GM18907 (cell line): ENCODE data around the gene PMS1.
"Not testable (repeated sequence)": the region's sequence is repeated elsewhere in the genome, so short reads cannot be mapped to it uniquely, and the experiment has no call there.

Source experiments
- ATAC-seq: cut with Tn5 transposase; IDR thresholded peaks from one replicate; pipeline ENCODE4 v1.9.1; 2021; ENCODE audit warnings: mild to moderate bottlenecking, moderate library complexity; ENCODE audit not compliant: unreplicated experiment

PMS1 gene

DNA sequence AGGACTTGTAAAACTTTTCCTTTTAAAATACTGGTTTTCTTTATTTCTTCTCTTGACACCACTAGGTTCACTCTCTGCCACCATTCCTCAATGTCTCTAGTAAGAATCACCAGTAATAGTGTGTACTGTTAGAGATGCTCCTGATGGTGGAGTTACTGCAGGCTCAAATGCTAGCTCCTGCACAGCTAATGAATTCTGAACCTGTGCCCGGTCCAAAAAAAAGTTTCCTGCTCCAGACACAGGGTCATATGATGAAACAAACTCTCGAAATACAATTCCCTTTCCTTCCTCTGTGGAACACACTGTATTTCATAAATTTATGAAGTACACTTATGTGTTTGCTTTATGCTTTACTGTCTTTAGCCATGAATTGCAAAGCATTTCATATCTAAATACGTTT is 19.2 kb downstream of the PMS1 start:
- ATAC-seq: no peak

- ATAC-seq: no peak
Observed at GRCh38 chr2:189818249-189819038, 34.2 kb downstream of the PMS1 start.

- no peak for ATAC-seq
Observed at GRCh38 chr2:189819297-189819704, 35.1 kb downstream of the PMS1 start.

- no peak for ATAC-seq
Observed at GRCh38 chr2:189821953-189822748, 37.9 kb downstream of the PMS1 start.

DNA sequence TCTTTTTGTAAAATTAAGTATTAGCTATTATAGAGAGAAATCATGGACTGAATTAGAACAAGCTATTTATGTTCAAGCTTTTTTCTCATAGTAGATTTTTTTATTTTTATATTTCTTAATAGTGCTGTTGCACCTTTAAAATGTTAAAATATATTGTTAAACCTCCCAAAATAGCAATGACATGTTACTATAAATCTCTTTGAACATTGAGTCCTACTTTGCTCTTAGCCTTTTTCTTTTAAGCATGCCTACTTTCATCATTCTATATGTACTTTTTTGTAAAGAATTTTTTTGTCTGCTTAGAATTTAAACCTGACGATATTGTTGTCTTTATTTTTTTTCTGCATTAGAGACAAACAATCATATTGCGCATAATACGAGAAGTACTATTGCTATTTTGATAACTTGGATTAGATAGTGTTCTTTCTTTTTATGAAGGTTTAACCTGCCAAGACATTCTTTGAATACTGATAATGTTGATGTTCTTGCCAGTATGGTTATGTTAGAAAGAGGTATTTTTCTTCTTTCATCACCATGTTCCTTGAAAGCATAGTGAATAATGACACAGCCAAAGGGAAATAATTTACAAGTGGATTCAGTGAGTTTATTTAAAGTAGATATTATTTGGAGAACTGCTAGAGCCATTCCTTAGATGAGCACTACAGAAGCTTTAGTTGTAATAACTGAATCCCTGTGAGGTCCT is 40.6 kb downstream of the PMS1 start:
- ATAC-seq: no peak

- ATAC-seq: no peak
Observed at GRCh38 chr2:189826039-189826438, 41.8 kb downstream of the PMS1 start.

GRCh38 chr2:189829102-189829833 is 45.0 kb downstream of the PMS1 start:
- ATAC-seq: no peak

- ATAC-seq: no peak
Observed at GRCh38 chr2:189830510-189830909, 46.3 kb downstream of the PMS1 start.

DNA sequence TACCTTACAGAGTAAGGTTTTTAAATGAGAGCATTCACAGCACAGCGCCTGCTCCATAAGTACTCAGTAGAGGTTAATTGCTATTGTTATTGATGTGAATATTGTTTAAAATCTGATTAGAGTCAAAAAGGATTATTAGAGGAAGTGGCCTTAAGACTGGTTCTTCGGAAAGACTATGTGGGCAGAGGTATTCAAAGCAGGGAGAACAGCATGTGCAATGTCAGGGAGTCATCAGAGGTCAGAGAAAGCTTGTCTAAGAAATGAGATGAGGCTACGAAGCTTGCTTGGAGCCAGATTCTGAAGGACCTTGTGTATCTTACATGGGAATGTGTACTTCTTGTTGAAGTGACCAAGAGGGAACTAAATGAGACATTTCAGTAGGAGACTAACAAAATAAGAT is 49.8 kb downstream of the PMS1 start:
- ATAC-seq: peak; percentile 50

DNA sequence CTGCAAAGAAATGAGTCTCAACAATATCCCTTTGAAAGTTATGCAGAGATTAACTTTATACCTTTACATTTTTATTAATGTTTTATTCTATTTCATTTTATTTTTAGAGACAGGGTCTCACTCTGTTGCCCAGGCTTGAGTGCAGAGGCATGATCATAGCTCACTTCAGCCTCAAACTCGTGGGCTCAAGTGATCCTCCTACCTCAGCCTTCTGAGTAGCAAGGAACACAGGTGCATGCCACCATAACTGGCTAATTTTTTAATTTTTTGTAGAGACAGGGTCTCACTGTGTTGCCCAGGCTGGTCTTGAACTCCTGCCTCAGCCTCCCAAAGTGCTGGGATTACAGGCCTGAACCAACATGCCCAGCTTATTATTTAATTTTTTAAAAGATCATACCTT is 50.4 kb downstream of the PMS1 start:
- ATAC-seq: not testable (repeated sequence)

DNA sequence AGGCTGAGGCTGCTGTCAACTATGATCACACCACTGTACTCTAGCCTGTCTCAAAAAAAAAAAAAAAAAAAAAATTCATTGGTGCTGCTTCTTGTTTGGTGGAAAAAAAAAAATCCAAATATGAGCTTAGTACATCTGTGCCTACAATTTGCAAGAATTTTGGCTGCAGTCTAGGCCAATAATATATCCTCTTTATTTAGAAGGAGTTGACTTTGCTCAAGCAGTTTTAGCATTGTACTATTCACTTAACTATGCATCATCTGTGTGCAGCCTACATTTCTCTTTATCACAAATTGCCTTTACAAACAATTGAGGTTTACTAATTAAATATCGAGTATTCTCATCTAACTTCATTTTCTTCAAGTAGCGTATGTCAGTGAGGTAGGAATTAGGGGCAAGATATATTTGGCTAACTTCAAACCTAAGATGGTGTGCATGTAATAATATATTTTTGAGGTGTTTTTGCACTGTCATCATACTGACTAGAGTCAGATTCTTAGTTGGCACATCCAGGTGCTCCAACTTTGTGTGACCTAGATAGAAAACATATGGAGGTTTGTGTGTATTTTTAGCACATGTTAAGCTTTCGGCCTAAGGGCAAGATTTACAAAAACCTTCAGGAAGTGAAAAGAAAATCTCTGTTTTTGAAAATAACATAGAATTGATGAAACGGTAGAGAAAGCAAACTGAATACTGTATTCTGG is 51.8 kb downstream of the PMS1 start:
- no peak for ATAC-seq

DNA sequence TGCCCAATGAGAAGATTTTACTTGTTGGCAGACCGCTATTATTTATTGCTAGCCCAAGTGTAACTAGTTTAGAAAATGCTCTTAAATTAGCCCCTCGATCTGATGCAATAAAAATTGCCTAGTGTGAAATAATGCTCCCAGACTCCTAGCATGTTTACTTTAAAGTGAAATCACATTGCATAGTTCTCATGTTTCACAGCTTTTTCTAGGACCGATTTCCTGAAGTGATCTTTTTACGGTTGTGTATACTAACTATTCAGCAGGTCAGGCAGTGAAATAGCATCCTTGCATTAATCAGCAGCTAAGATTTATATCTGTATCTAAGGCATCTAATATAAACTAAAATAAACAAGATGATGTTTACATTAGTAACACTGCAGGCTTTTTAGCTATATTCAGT is 52.4 kb downstream of the PMS1 start:
- no peak for ATAC-seq

DNA sequence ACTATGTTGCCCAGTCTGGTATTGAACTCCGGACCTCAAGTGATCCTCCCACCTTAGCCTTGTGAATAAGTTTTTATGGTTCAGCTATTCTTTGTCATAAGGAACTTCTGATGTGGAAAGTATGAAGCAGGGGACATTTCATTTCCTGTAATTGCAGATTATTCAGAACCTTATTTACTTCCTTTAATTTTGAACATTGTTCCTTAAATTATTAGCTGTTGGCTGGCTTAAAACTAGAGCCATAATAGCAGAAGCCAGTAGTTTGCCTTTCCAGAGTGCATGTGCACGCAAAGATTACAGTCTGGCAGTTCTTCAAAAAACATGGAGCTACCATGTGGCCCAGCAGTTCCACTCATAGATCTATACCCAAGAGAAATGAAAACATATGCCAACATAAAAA is 53.1 kb downstream of the PMS1 start:
- no peak for ATAC-seq

DNA sequence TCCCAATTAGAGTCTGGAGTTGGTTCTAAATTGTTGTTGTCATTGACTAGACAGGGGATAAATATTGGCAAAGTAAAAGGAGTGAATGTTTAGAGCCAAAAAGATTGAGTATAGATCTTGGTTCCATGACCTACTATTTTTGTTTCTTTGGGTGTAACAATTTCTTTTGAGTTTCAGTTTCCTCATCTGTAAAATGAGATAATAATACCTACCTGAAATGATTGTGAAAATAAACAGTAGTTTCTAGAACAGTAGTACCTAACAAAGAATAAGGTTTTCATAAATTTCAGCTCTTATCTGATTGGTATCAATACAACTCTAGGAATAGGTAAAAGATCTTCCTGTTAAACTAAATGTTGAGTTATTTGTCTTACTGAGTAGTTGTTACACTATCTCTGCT is 56.8 kb downstream of the PMS1 start:
- no peak for ATAC-seq

GRCh38 chr2:189848276-189848675 is 64.0 kb downstream of the PMS1 start:
- no peak for ATAC-seq

DNA sequence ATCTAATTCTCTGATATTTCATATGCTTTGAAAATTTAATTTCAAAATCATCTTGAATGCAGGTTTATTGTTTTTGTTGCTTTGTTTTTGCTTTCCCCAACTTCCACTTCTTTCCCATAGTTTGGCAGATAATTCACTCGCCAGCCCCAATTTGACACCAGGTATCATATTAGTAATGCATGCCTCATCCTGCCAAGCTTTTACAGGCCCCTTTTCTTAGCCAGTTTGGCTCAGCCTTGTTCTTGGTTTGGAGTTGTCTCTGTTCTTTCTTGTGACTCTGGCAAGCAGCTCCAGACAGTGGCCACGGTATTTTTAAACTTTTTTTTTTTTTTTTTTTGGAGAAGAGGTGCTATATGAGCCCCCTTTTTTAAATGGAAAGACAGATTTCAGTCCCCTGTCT is 65.3 kb downstream of the PMS1 start:
- ATAC-seq: no peak

DNA sequence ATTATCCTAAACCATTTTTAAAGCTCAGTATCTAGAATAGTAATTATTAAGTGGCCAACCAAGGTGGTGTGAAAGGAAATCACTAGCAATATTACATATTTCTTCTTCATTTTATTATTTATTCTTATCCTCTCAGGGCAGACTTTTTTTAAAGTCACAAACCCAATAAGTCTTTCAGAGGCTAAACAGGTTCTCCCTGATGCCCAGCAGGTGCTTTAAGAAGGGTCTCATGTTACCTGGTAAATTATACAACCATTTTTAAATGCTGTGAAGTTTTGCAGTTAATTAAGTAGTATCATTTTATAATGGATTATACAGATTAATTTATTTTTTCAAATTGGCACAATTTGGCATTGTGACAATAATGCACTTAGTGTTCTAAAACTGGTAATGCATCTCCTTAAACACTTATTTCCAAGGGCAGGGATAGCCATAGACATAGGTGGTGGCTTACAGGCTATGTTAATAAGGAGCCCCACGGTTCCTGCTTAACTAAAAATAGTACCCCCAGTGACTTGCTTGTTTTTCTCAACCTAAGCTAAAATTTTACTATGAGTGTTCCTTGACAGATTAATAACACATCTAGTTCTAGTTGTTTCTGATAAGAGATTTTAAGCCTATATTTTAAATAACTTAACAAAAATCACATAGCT is 67.0 kb downstream of the PMS1 start:
- ATAC-seq: no peak

DNA sequence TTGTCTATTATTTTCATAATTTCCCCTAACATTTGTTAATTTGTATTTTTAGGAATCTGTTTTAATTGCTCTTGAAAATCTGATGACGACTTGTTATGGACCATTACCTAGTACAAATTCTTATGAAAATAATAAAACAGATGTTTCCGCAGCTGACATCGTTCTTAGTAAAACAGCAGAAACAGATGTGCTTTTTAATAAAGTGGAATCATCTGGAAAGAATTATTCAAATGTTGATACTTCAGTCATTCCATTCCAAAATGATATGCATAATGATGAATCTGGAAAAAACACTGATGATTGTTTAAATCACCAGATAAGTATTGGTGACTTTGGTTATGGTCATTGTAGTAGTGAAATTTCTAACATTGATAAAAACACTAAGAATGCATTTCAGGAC is 69.9 kb downstream of the PMS1 start:
- ATAC-seq: no peak

DNA sequence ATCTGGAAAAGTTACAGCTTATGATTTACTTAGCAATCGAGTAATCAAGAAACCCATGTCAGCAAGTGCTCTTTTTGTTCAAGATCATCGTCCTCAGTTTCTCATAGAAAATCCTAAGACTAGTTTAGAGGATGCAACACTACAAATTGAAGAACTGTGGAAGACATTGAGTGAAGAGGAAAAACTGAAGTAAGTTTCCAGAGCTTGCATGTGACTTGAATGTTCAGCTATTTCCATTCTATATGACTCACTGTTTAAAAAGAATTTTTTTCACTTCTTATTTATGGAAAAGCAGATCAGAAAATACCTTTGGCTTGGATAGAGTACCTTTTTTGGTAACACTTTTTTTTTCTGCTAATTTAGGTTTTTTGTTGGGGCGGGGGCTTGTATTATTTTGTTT is 70.7 kb downstream of the PMS1 start:
- no peak for ATAC-seq

DNA sequence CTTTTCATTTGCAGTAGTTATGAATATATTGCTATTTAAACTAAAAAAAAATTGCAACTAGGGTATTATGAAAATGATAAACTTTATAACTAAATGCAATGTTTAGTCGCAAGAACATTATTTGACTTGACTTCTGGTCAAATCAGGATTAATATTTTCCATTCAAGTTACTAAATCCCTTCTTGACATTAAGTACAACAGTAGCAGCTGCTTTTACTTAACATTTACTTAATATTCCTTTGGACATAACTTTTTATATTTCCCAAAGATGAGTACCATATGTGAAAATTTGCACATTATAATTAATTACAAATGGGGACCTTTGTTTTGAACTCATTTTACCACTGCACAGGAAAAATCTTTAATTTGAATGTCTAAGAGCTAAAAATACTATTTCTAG is 74.0 kb downstream of the PMS1 start:
- ATAC-seq: no peak
